Upper lobe of left lung (tissue), 4 donors: ENCODE results near the gene RIMS4.
A peak's percentile ranks its signal among the peaks of the same experiment; 100 is the strongest.

Source experiments
- POLR2A ChIP-seq, 4 donors: fragments of 450-650 bp; IDR thresholded peaks; one replicate each; pipeline ENCODE4 v1.5.1; 2016 to 2017; ENCODE audit warnings: antibody characterized with exemption in 4 of 4, mild to moderate bottlenecking in 2 of 4
- POLR2AphosphoS5 ChIP-seq, 2 donors: sonication (generic); formaldehyde crosslinking; IDR thresholded peaks; one replicate each; pipeline ENCODE4 v1.5.1; 2017; ENCODE audit warnings: antibody characterized with exemption in 2 of 2

- TF ChIP-seq POLR2AphosphoS5 (IDR thresholded peaks at IDR 0.05), result peak; percentile 64 to 74
- no peak for TF ChIP-seq POLR2A (IDR thresholded peaks at IDR 0.05)
Measured at GRCh38 chr20:44728801-44729443, 81.4 kb downstream of the RIMS4 start.
